Measurements from ENCODE around the gene CHKA.

Gene CHKA

GRCh38 chr11:68153742-68154141 lies 32.6 kb upstream of the CHKA start:
- H3K4me3 Mint-ChIP-seq: no peak overlapping the region
- H3K4me1 Mint-ChIP-seq: no peaks in the 10 kb centered on the region
- H3K9me3 Mint-ChIP-seq: no peaks in the 10 kb centered on the region
- no peak overlapping the region for H3K27ac Mint-ChIP-seq
- H3K36me3 Mint-ChIP-seq (ENCODE audit: low read depth): peaks cover 27% of the 10 kb centered on the region
- peaks cover 3% of the 10 kb centered on the region for H3K27me3 Mint-ChIP-seq (ENCODE audit: low read depth)
- TF ChIP-seq, protein P1, sequence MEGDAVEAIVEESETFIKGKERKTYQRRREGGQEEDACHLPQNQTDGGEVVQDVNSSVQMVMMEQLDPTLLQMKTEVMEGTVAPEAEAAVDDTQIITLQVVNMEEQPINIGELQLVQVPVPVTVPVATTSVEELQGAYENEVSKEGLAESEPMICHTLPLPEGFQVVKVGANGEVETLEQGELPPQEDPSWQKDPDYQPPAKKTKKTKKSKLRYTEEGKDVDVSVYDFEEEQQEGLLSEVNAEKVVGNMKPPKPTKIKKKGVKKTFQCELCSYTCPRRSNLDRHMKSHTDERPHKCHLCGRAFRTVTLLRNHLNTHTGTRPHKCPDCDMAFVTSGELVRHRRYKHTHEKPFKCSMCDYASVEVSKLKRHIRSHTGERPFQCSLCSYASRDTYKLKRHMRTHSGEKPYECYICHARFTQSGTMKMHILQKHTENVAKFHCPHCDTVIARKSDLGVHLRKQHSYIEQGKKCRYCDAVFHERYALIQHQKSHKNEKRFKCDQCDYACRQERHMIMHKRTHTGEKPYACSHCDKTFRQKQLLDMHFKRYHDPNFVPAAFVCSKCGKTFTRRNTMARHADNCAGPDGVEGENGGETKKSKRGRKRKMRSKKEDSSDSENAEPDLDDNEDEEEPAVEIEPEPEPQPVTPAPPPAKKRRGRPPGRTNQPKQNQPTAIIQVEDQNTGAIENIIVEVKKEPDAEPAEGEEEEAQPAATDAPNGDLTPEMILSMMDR (IDR thresholded peaks at IDR 0.05; ENCODE audit: unreplicated experiment in 3 of 3): no peak

DNA sequence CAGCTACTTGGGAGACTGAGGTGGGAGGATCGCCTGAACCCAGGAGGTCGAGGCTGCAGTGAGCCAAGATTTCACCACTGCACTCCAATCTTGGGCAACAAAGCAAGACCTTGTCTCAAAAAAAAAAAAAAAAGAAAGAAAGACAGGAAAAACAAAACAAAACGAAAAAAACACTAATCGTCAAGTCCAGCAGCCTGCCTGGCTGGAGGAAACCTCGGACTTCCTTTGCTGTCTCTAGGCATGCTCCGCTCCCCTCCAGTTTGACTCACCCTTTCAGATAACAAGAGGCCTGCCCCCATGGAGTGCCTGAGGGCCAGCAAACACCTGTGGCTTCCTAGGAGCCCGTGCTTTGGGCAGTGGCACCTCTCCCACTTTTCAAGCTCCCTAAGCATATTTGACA lies 28.8 kb upstream of the CHKA start:
- Mint-ChIP-seq H3K36me3 (ENCODE audit: low read depth) (peaks cover 1% of the 10 kb centered on the region), H3K9me3 (no peaks in the 10 kb centered on the region), H3K4me1 (peaks cover 7% of the 10 kb centered on the region), H3K27me3 (ENCODE audit: low read depth) (peaks cover 3% of the 10 kb centered on the region), H3K4me3 (no peak overlapping the region), H3K27ac (no peak overlapping the region)
- TF ChIP-seq, protein P1 (IDR thresholded peaks at IDR 0.05; ENCODE audit: unreplicated experiment in 3 of 3): no peak

GRCh38 chr11:68149417-68149816 lies 28.2 kb upstream of the CHKA start:
- no peaks in the 10 kb centered on the region for H3K36me3 Mint-ChIP-seq (ENCODE audit: low read depth)
- H3K4me1 Mint-ChIP-seq: peaks cover 7% of the 10 kb centered on the region
- H3K27ac Mint-ChIP-seq: no peak overlapping the region
- TF ChIP-seq, protein P1 (IDR thresholded peaks at IDR 0.05; ENCODE audit: unreplicated experiment in 3 of 3): no peak
- no peak overlapping the region for H3K4me3 Mint-ChIP-seq
- peaks cover 3% of the 10 kb centered on the region for H3K27me3 Mint-ChIP-seq (ENCODE audit: low read depth)
- no peaks in the 10 kb centered on the region for H3K9me3 Mint-ChIP-seq

DNA sequence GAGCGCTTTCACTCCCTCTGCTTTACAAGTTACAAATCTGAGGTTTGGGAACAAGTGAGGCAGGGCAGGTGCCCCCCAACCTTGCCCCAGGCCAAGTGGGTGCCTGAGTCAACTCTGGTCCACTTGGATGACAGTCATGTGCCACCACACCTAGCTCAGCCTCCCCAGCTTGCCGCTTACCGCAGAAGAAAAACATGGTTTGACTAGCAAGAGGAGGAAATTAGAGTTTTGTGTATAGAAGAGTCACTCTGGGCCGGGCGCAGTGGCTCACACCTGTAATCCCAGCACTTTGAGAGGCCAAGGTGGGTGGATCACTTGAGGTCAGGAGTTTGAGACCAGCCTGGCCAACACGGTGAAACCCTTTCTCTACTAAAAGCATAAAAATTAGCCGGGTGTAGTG lies 27.7 kb upstream of the CHKA start:
- H3K36me3 Mint-ChIP-seq (ENCODE audit: low read depth): no peaks in the 10 kb centered on the region
- no peaks in the 10 kb centered on the region for H3K9me3 Mint-ChIP-seq
- no peak overlapping the region for H3K27ac Mint-ChIP-seq
- H3K4me1 Mint-ChIP-seq: peaks cover 7% of the 10 kb centered on the region
- no peak overlapping the region for H3K4me3 Mint-ChIP-seq
- TF ChIP-seq, protein P1 (IDR thresholded peaks at IDR 0.05; ENCODE audit: unreplicated experiment in 3 of 3): no peak
- peaks cover 3% of the 10 kb centered on the region for H3K27me3 Mint-ChIP-seq (ENCODE audit: low read depth)

- no peaks in the 10 kb centered on the region for H3K36me3 Mint-ChIP-seq (ENCODE audit: low read depth)
- no peak overlapping the region for H3K4me3 Mint-ChIP-seq
- TF ChIP-seq, protein P1 (IDR thresholded peaks at IDR 0.05; ENCODE audit: unreplicated experiment in 3 of 3): no peak
- no peaks in the 10 kb centered on the region for H3K27me3 Mint-ChIP-seq (ENCODE audit: low read depth)
- H3K27ac Mint-ChIP-seq: no peak overlapping the region
- H3K9me3 Mint-ChIP-seq: no peaks in the 10 kb centered on the region
- peaks cover 7% of the 10 kb centered on the region for H3K4me1 Mint-ChIP-seq
Measured at GRCh38 chr11:68148071-68148805, 27.1 kb upstream of the CHKA start.

All from nephron (organoid).